Parathyroid adenoma (tissue), 2 donors: ENCODE data around the gene NDST1.

Source experiments
- H2AFZ ChIP-seq: fragments of 300-600 bp; sonication (generic); one replicate; pipeline ENCODE4 v1.7.0; 2017; ENCODE audit warnings: antibody characterized with exemption, mild to moderate bottlenecking
- H3K27ac ChIP-seq: fragments of 300-600 bp; sonication (generic); one replicate; pipeline ENCODE4 v1.7.0; 2017
- H3K27me3 ChIP-seq: fragments of 300-600 bp; sonication (generic); one replicate; pipeline ENCODE4 v1.7.0; 2017; ENCODE audit warnings: low read length; ENCODE audit not compliant: control insufficient read depth, insufficient read depth
- H3K36me3 ChIP-seq: fragments of 300-600 bp; sonication (generic); one replicate; pipeline ENCODE4 v1.7.0; 2017; ENCODE audit warnings: low read length; ENCODE audit not compliant: control insufficient read depth, insufficient read depth
- H3K4me1 ChIP-seq: fragments of 300-600 bp; sonication (generic); one replicate; pipeline ENCODE4 v1.7.0; 2017; ENCODE audit warnings: control low read depth
- H3K4me2 ChIP-seq: fragments of 300-600 bp; sonication (generic); one replicate; pipeline ENCODE4 v1.7.0; 2017; ENCODE audit warnings: low read length
- H3K4me3 ChIP-seq: fragments of 300-600 bp; sonication (generic); one replicate; pipeline ENCODE4 v1.7.0; 2017; ENCODE audit warnings: low read depth, low read length
- H3K79me2 ChIP-seq: fragments of 300-600 bp; sonication (generic); one replicate; pipeline ENCODE4 v1.7.0; 2017; ENCODE audit warnings: control low read depth
- H3K9ac ChIP-seq: fragments of 300-600 bp; sonication (generic); one replicate; pipeline ENCODE4 v1.7.0; 2017; ENCODE audit warnings: mild to moderate bottlenecking
- H3K9me3 ChIP-seq: fragments of 300-600 bp; sonication (generic); one replicate; pipeline ENCODE4 v1.7.0; 2017; ENCODE audit warnings: low read length; ENCODE audit not compliant: control insufficient read depth
- CTCF ChIP-seq: fragments of 300-600 bp; sonication (generic); IDR thresholded peaks from one replicate; pipeline ENCODE4 v1.7.0; 2017; ENCODE audit warnings: antibody characterized with exemption, mild to moderate bottlenecking
- donor health status: primary hyperparathyroidism.

NDST1 gene

GRCh38 chr5:150512368-150512747, 4.4 kb downstream of the NDST1 start:
- Histone ChIP-seq H3K79me2 (peaks cover 67% of the 10 kb centered on the region), H3K4me3 (no peak overlapping the region), H3K4me2 (no peak overlapping the region), H3K9me3 (no peaks in the 10 kb centered on the region), H3K36me3 (no peaks in the 10 kb centered on the region), H3K9ac (no peak overlapping the region), H3K27me3 (no peaks in the 10 kb centered on the region), H3K27ac (no peak overlapping the region), H2AFZ (no peak overlapping the region), H3K4me1 (peaks cover 59% of the 10 kb centered on the region)
- TF ChIP-seq CTCF = no peak

- Histone ChIP-seq H3K27ac (no peak overlapping the region), H3K4me2 (no peak overlapping the region), H3K4me1 (peaks cover 54% of the 10 kb centered on the region), H3K79me2 (peaks cover 63% of the 10 kb centered on the region), H3K4me3 (no peak overlapping the region), H3K27me3 (no peaks in the 10 kb centered on the region), H3K9me3 (no peaks in the 10 kb centered on the region), H3K36me3 (no peaks in the 10 kb centered on the region), H2AFZ (no peak overlapping the region), H3K9ac (no peak overlapping the region)
- no peak for TF ChIP-seq CTCF
Observed at GRCh38 chr5:150513375-150514309, 5.7 kb downstream of the NDST1 start.

- Histone ChIP-seq H2AFZ (no peak overlapping the region), H3K4me2 (no peak overlapping the region), H3K27ac (no peak overlapping the region), H3K4me1 (peaks cover 43% of the 10 kb centered on the region), H3K9me3 (no peaks in the 10 kb centered on the region), H3K36me3 (no peaks in the 10 kb centered on the region), H3K27me3 (no peaks in the 10 kb centered on the region), H3K79me2 (peaks cover 74% of the 10 kb centered on the region), H3K4me3 (no peak overlapping the region), H3K9ac (no peak overlapping the region)
- TF ChIP-seq CTCF = no peak
Observed at GRCh38 chr5:150514708-150515211, 6.8 kb downstream of the NDST1 start.

- peaks cover 80% of the 10 kb centered on the region for H3K79me2 ChIP-seq
- no peak overlapping the region for H3K4me3 ChIP-seq
- H3K36me3 ChIP-seq = no peaks in the 10 kb centered on the region
- no peak overlapping the region for H3K9ac ChIP-seq
- TF ChIP-seq CTCF = no peak
- H3K27ac ChIP-seq = no peak overlapping the region
- H3K27me3 ChIP-seq = no peaks in the 10 kb centered on the region
- no peak overlapping the region for H3K4me2 ChIP-seq
- no peaks in the 10 kb centered on the region for H3K9me3 ChIP-seq
- no peak overlapping the region for H2AFZ ChIP-seq
- peaks cover 37% of the 10 kb centered on the region for H3K4me1 ChIP-seq
Observed at GRCh38 chr5:150515446-150515845, 7.5 kb downstream of the NDST1 start.

- Histone ChIP-seq H3K4me1 (peaks cover 31% of the 10 kb centered on the region), H3K27me3 (no peaks in the 10 kb centered on the region), H3K79me2 (peaks cover 82% of the 10 kb centered on the region), H3K9ac (no peak overlapping the region), H3K4me2 (no peak overlapping the region), H3K9me3 (no peaks in the 10 kb centered on the region), H3K27ac (no peak overlapping the region), H3K4me3 (no peak overlapping the region), H2AFZ (no peak overlapping the region), H3K36me3 (no peaks in the 10 kb centered on the region)
- TF ChIP-seq CTCF = no peak
Observed at GRCh38 chr5:150516011-150516410, 8.1 kb downstream of the NDST1 start.
